Measurements from ENCODE around the gene SND1. TPM values are rescaled to one million over a fixed set of nuclear protein-coding genes. Genes with fewer than 3 reads are reported as not detected.

The SND1 gene
- polyA plus RNA-seq, 1 donor: 156 TPM

DNA sequence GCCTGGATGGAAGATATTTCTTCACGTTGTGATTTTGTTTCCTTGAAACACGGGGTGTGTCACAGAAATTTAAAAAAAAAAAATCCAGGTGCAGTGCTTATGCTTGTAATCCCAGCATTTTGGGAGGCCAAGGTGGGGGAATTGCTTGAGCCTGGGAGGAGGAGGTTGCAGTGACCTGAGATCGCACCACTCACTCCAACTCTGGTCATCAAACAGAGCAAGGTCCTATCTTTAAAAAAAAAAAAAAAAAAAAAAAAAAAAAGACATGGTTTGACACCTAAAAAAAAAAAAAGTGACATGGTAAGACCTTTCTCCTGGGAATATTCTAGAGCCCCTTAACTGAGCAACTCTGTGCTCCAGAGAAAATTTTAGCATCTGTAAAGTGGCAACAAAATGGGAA lies 388.2 kb downstream of the SND1 start:
- DNase-seq: no peak

- DNase-seq: no peak
These were observed 389.2 kb downstream of the SND1 start for GRCh38 chr7:128041203-128041602.

GRCh38 chr7:128042012-128042411 lies 390.0 kb downstream of the SND1 start:
- no peak for DNase-seq

GRCh38 chr7:128044064-128044463 lies 392.1 kb downstream of the SND1 start:
- no peak for DNase-seq

GRCh38 chr7:128045158-128045557 lies 393.2 kb downstream of the SND1 start:
- DNase-seq: no peak

GRCh38 chr7:128045766-128046165 lies 393.8 kb downstream of the SND1 start:
- no peak for DNase-seq

DNA sequence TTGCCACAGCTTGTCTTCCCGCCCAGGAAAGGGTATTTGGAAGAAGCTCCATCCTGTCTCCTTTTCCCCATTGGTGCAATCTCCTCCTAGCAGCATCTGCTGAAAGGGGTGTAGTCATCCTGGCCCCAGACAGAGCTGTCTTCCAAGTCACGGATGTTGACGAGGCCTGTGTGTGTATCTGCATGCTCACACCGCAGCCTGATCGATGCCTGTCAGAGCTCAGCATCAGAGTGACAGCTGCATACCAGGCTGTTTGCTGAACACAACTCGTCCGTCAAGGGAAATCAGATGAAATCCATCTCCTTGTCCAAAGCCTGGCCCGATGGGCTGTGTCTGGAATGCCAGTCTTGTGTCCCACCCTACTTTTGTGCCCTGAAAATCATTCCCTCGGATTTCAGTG lies 400.4 kb downstream of the SND1 start:
- no peak for DNase-seq

DNA sequence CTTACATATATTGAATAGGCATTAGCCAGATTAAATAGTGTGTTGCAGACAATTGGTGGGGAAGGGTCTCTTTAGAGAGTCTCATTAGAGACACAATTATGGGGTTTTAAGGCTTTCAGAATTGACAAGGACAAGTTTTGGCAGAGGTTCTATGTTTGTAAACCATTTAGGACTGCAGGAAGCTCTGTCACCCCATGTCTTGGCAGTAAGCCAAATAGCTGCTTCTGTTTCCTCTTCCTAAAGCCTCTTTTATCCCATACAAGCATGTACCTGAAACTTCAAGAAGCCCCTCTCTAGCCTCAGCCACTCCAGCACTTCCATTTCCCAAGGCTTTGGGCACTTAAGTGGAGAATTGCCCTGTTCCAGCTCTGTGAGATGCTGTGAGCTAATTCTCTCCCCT lies 401.0 kb downstream of the SND1 start:
- DNase-seq: no peak

GRCh38 chr7:128053991-128054390 lies 402.0 kb downstream of the SND1 start:
- no peak for DNase-seq

DNA sequence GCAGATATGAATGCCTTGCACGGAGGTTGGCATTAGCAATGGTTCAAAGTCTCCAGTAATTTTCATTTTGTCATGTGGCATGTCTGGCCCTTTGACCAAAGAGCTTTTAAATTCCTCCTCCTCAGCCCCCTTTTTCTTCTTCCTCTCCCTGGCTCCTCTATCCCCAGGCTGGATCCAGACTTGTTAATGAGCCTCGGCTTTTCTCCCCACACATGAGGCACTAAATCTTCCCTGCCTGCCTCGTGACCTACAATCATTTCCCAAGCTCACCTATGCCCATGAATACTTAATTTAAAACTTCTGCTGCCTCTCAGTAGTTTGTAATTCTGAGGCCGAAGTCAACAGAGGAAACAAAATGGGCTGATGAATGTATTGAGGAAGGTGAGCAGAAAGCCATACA lies 402.5 kb downstream of the SND1 start:
- no peak for DNase-seq

DNA sequence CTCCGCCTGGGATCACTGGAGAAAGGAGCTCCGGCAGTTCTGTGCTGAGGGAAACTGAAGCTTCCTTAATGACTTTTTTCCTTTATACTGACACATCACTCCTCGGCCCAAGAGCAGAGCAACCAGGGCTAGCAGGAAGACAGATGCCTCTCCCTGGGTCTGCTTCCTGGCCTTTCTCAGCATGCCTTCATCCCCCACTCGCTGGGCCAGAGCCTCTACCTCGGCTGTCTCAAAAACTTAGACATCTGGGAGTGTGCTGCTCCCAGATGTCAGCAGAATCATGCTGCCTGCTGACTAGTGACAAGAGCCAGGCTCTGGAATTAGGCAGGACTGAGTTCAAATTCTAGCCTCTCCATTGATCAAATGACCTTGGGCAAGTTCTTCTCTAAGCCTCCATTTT lies 403.6 kb downstream of the SND1 start:
- DNase-seq: no peak

- DNase-seq: no peak
These were observed 404.9 kb downstream of the SND1 start for GRCh38 chr7:128056901-128057300.

DNA sequence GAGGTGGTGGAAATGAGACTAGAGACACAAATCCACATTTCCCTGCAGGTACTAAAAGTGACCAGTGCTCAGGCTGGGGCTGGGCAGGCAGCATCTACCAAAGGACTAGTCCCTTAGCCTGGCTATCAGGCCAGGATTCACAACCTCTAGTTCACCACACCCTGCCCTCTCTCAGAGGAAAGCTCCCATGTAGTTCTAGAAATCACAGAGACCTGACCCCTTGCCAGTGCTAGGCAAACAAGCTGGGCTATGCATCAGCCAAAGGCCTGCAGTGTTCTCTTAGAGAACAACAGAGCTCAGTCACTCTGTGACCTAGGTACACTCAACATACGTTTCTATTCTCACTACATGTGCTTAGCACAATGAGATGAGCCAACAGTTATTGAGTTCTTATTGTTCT lies 405.9 kb downstream of the SND1 start:
- no peak for DNase-seq

- DNase-seq: no peak
These were observed 407.4 kb downstream of the SND1 start for GRCh38 chr7:128059143-128059988.

GRCh38 chr7:128060018-128060417 lies 408.0 kb downstream of the SND1 start:
- DNase-seq: no peak

DNA sequence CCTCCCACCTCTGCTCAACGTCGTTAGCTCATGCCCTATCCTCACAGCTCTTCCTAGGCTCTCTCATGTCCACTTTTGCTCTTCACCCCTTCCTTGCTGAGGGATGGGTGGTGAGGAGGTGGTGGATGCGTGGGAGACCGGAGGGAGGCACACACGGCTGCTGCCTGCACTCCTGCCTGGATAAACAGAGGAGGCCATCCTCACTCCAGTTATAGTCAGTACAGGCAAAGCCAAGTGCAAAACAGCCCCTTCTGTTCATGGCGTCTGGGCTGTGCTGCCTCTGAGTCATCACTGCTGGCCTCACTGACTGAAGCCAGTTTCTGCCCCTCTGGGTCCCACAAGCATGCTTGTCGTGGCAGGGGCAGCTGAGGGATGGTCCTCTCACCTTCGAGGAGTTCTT lies 411.1 kb downstream of the SND1 start:
- no peak for DNase-seq

DNA sequence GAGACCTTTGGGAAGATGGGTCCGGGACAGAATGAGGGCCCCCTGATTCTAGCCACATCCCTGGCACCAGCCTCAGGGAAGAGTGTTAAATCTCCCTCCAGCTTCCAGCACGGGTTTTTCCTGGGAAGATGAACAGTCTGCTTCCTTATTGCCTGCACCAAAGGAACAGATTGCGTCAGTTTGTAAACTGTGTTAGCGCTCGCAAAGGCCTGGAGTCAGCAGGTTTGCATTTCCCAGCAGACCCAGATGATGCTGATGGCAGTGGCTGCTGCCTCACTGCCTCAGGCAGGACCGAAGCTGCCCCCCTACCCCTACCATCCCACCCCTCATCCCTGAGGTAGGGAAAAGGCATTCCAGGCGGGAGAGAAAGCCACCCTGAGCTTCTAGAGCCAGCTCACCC lies 413.9 kb downstream of the SND1 start:
- DNase-seq: no peak

GRCh38 chr7:128066395-128066794 lies 414.4 kb downstream of the SND1 start:
- no peak for DNase-seq

GRCh38 chr7:128066858-128067257 lies 414.9 kb downstream of the SND1 start:
- DNase-seq: no peak

GRCh38 chr7:128067983-128068382 lies 416.0 kb downstream of the SND1 start:
- no peak for DNase-seq

- no peak for DNase-seq
These were observed 416.8 kb downstream of the SND1 start for GRCh38 chr7:128068785-128069184.

DNA sequence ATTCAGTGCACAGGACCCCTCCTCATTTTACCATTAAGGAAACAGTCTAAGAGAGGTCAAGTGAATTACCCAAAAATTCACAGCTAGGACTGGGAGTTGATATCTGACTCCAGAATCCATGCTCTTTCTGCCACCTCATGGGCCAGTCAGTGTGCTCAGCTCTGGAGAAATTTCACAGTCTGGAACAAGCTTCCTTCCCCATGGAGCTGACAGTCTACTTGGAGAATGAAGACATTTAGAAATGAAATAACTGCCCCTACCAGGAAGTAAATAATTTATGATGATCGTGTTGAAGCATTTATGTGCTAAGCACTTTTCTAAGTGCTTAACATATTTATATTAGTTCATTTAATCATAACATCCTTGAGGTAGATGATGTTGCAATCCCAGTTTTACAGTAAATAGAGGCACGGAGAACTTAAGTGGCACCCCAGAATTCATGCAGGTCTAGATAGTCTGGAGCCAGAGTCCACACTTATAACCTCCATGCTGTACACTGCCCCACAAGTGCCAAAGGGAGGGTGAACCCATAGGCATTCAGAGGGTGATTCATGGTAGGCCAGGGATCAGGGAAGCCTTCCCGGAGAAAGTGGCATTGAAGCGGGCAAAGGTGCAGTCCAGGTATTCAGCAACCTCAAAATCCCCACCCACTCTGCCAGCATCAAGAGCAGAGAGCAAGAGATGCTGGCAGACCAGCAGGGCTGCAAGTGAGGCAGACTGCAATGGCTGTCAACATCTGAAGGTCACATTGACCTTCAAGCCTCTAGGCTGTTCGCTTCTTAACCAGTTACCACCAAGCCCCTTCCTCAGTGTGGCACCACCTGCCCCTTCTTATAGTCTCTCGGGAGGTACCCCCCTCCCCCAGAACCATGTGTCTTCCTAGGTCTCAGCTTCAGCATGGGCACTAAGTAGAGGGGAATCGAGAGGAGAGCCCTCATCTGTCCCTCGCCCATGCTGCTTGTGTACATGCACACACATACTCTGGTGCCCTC lies 417.7 kb downstream of the SND1 start:
- no peak for DNase-seq

DNA sequence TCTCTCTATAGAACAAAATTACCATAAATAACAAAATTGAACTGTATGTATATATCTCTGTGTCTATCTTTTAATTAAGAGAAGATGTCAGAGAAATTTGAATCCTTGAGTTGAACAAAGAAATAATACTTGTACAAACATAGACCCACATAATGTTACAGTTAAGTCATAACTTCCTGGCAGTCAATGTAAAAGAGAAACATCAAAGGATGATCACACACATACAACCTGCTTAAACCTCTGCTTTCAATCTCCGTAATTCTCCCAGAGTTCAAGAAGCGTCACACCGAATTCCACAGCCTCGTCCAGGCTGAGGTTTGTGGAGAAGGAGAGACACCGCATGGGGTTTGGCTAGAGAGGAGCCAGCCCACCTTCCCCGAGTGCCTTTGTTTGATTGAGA lies 419.4 kb downstream of the SND1 start:
- DNase-seq: no peak

Measured in left kidney (tissue), 2 donors.